HepG2 (cell line): Measurements from ENCODE around the gene YIPF2.

Source experiments
- BHLHE40 ChIP-seq: IDR thresholded peaks from 2 replicates; pipeline ENCODE4 v1.6.1; 2011; ENCODE audit warnings: low read length, improper control_type of control experiment
- BRCA1 ChIP-seq: sonication (generic); formaldehyde crosslinking; IDR thresholded peaks from 2 replicates; pipeline ENCODE4 v1.4.0; 2020; ENCODE audit warnings: missing genetic modification reagents
- CTCF ChIP-seq: sonication (generic); formaldehyde crosslinking; IDR thresholded peaks from 2 replicates; pipeline ENCODE4 v1.5.0; 2020; ENCODE audit warnings: mild to moderate bottlenecking, missing genetic modification reagents, moderate library complexity
- EZH2 ChIP-seq: conservative IDR thresholded peaks from 2 replicates; pipeline ENCODE4 v1.6.1; 2012; ENCODE audit warnings: mild to moderate bottlenecking, low read depth, low read length, moderate library complexity
- HNF4A ChIP-seq: sonication (generic); formaldehyde crosslinking; IDR thresholded peaks from 2 replicates; pipeline ENCODE4 v1.4.0; 2020; ENCODE audit warnings: missing genetic modification reagents
- IRF1 ChIP-seq: sonication (generic); formaldehyde crosslinking; IDR thresholded peaks from 2 replicates; pipeline ENCODE4 v1.4.0; 2020; ENCODE audit warnings: low read depth, mild to moderate bottlenecking, missing genetic modification reagents
- JUN ChIP-seq: sonication (generic); formaldehyde crosslinking; IDR thresholded peaks from 2 replicates; pipeline ENCODE4 v1.4.0; 2020; ENCODE audit warnings: mild to moderate bottlenecking, missing genetic modification reagents
- PCBP2 ChIP-seq: fragments of 200-400 bp; formaldehyde crosslinking; optimal IDR thresholded peaks from 2 replicates; pipeline ENCODE3; 2018; ENCODE audit warnings: low read length, low read depth; ENCODE audit not compliant: poor library complexity, severe bottlenecking
- SP1 ChIP-seq, 2 experiments: fragments of 450-650 bp in 1 of 2; sonication (generic) in 1 of 2; formaldehyde crosslinking in 1 of 2; IDR thresholded peaks; 2 replicates each; pipeline versions ENCODE4 v1.4.0 to v1.6.1; 2016 to 2020; ENCODE audit warnings: missing genetic modification reagents in 1 of 2
- TAF1 ChIP-seq: sonication (generic); formaldehyde crosslinking; IDR thresholded peaks from 2 replicates; pipeline ENCODE4 v1.4.0; 2020; ENCODE audit warnings: missing genetic modification reagents
- ZNF326 ChIP-seq: sonication (generic); formaldehyde crosslinking; IDR thresholded peaks from 2 replicates; pipeline ENCODE4 v1.4.0; 2020; ENCODE audit warnings: missing genetic modification reagents, borderline replicate concordance

DNA sequence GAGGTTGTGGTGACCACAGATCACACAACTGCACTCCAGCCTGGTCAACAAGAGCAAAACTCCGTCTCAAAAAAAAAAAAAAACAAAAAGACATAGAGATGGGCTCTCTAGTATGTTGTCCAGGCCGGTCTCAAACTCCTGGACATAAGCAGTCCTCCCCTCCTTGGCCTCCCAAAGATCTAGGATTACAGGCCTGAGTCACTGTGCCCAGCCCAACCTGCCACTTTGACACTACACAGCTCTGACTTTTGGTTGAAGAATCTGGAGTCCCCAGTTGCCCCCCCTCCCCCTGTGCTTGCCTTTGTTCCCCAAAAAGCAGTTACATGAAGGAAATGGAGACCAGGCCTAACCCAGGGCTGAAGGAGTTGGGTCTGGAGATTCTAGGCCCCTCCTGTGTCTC is 44.2 kb downstream of the YIPF2 start:
- TF ChIP-seq HNF4A, result no peak
- TF ChIP-seq CTCF, result no peak
- TF ChIP-seq TAF1 (CRISPR knock-in tag), result no peak
- no peak for TF ChIP-seq EZH2
- no peak for TF ChIP-seq BRCA1 (CRISPR knock-in tag)
- TF ChIP-seq PCBP2, result no peak
- TF ChIP-seq IRF1, result no peak
- no peak for TF ChIP-seq ZNF326
- TF ChIP-seq SP1 (IDR thresholded peaks at IDR 0.05), result no peak
- TF ChIP-seq SP1 (CRISPR knock-in tag; IDR thresholded peaks at IDR 0.05), result no peak
- no peak for TF ChIP-seq BHLHE40
- no peak for TF ChIP-seq JUN
